ENCODE data around the gene STXBP1. TPM values are rescaled to one million over a fixed set of nuclear protein-coding genes. Genes with fewer than 3 reads are reported as not detected.
A peak's percentile ranks its signal among the peaks of the same experiment; 100 is the strongest.

STXBP1 gene
- total and polyA plus RNA-seq, 2 of the 8 experiments (the other 6 are each of a cell fraction or from before 2014, with no cell fraction given) = 11.5 to 60.9 TPM

GRCh38 chr9:127684576-127684975 lies 72.5 kb downstream of the STXBP1 start:
- H4K8ac ChIP-seq (ENCODE audit: extremely low read depth, insufficient read depth, low read length) = no peak overlapping the region; the same call in 1 of the 2 replicates
- no peaks in the 10 kb centered on the region for H3K27me3 ChIP-seq (replicated peaks in 1 of 4; ENCODE audit: control insufficient read depth in 3 of 4, extremely low read depth in 1 of 4, insufficient read depth in 3 of 4, low read length in 3 of 4)
- ChIA-PET POLR2A (ENCODE audit: partially characterized antibody) (interaction anchor here (0.9 to 1.1 kb wide), 2 partner anchors 12 to 233 kb away, joined by 3 read pairs; partner anchors contain the start of gene LRSAM1), CTCF (ENCODE audit: partially characterized antibody) (interaction anchor here (0.6 to 2.9 kb wide), 6 partner anchors 13 to 185 kb away, joined by 4 to 11 read pairs (median 4); partner anchors contain the start of gene TOR2A)
- H3K4ac ChIP-seq (replicated peaks; ENCODE audit: insufficient read length, low read depth, low read length) = no peak overlapping the region
- TF ChIP-seq EGR1 (IDR thresholded peaks at IDR 0.05; ENCODE audit: borderline replicate concordance, low read depth, low read length) (no peak), RAD21 (IDR thresholded peaks at IDR 0.05 in 1 of 2, conservative IDR thresholded peaks at IDR 0.05 in 1 of 2; ENCODE audit: low read depth in 2 of 2, low read length in 2 of 2) (no peak), CREB1 (IDR thresholded peaks at IDR 0.05) (no peak), CBX8 (IDR thresholded peaks at IDR 0.05; ENCODE audit: borderline replicate concordance, low read depth, low read length) (no peak), SAP30 (IDR thresholded peaks at IDR 0.05; ENCODE audit: insufficient read depth, insufficient replicate concordance, low read length) (no peak), TAF1 (IDR thresholded peaks at IDR 0.05; ENCODE audit: low read depth, low read length) (no peak), ASH2L (IDR thresholded peaks at IDR 0.05; ENCODE audit: low read length) (no peak), BRCA1 (IDR thresholded peaks at IDR 0.05; ENCODE audit: low read depth, low read length) (no peak), BACH1 (IDR thresholded peaks at IDR 0.05; ENCODE audit: low read length) (no peak)
- no peak overlapping the region for H3K14ac ChIP-seq (ENCODE audit: insufficient read length)
- peak overlapping the region; percentile 60; the same call in 1 of the 2 replicates for H2BK5ac ChIP-seq (ENCODE audit: low read depth, low read length)
- H2AK5ac ChIP-seq (ENCODE audit: low read depth, low read length) = no peak overlapping the region
- peaks cover 0 to 2% of the 10 kb centered on the region in 2 experiments for H4K20me1 ChIP-seq (replicated peaks in 1 of 2; ENCODE audit: control insufficient read depth in 1 of 2, insufficient read depth in 2 of 2, low read length in 2 of 2)
- H3K23me2 ChIP-seq (ENCODE audit: low read depth, low read length) = no peaks in the 10 kb centered on the region
- H3K4me3 ChIP-seq (ENCODE audit: extremely low read depth in 1 of 4, insufficient read depth in 2 of 4, low read depth in 3 of 4, low read length in 4 of 4) = no peak overlapping the region
- no peaks in the 10 kb centered on the region for H3K79me2 ChIP-seq (ENCODE audit: control insufficient read depth in 1 of 2, insufficient read depth in 2 of 2, low read length in 2 of 2)
- no peaks in the 10 kb centered on the region for H3K9me3 ChIP-seq (ENCODE audit: insufficient read depth in 2 of 2, low read depth in 1 of 2, low read length in 1 of 2)
- H3K4me2 ChIP-seq (ENCODE audit: insufficient read depth in 1 of 2, low read depth in 2 of 2, low read length in 2 of 2) = no peak overlapping the region
- H3K27ac ChIP-seq (ENCODE audit: low read depth, low read length) = no peak overlapping the region
- no peak overlapping the region for H3K18ac ChIP-seq (ENCODE audit: extremely low read depth, low read length)
- peaks cover 2 to 34% (median 14%) of the 10 kb centered on the region in 4 experiments; a peak in 5 of 8 replicates for H3K36me3 ChIP-seq (ENCODE audit: control insufficient read depth in 2 of 4, insufficient read depth in 4 of 4, low read length in 3 of 4)
- H2BK15ac ChIP-seq (ENCODE audit: low read length) = no peak overlapping the region
- no peak overlapping the region for H2BK120ac ChIP-seq (replicated peaks; ENCODE audit: low read depth, low read length)
- H2BK12ac ChIP-seq (ENCODE audit: low read depth, low read length) = no peak overlapping the region
- WGBS, 2 experiments (ENCODE audit: extremely low coverage in 1 of 2, insufficient coverage in 1 of 2, insufficient read length in 1 of 2, insufficient replicate concordance in 2 of 2, low coverage in 1 of 2, low lambda C conversion rate in 2 of 2, missing lambda C conversion rate in 1 of 2) = 92% methylated on average over 4 of the region's 4 CpGs; no CpG with 5 or more reads in 1 of the 2 experiments
- H4K91ac ChIP-seq (replicated peaks; ENCODE audit: insufficient read length, low read length) = no peak overlapping the region
- H3K56ac ChIP-seq (replicated peaks; ENCODE audit: insufficient read length, low read depth, low read length) = no peak overlapping the region
- no peak overlapping the region for H3K23ac ChIP-seq (ENCODE audit: insufficient read length)
- H2BK20ac ChIP-seq (ENCODE audit: low read length) = no peak overlapping the region
- FAIRE-seq (no peak), DNase-seq (ENCODE audit: low read depth in 1 of 2, low spot score in 2 of 2) (no peak)
- H4K5ac ChIP-seq (ENCODE audit: insufficient read length, low read depth, low read length) = no peak overlapping the region
- no peaks in the 10 kb centered on the region for H3K79me1 ChIP-seq (ENCODE audit: low read depth, low read length)
- no peaks in the 10 kb centered on the region for H3K4me1 ChIP-seq (replicated peaks in 1 of 4; ENCODE audit: control insufficient read depth in 3 of 4, insufficient read depth in 4 of 4, low read length in 3 of 4)
- H3K9ac ChIP-seq (replicated peaks in 1 of 4; ENCODE audit: extremely low read depth in 1 of 4, low read depth in 3 of 4, low read length in 3 of 4) = no peak overlapping the region
- H2AFZ ChIP-seq (ENCODE audit: low read length) = no peak overlapping the region
